ENCODE data around the gene CDIP1.

- TF ChIP-seq CTCF (IDR thresholded peaks at IDR 0.05) = no peak
- TF ChIP-seq POLR2A (IDR thresholded peaks at IDR 0.05) = no peak
Measured at GRCh38 chr16:4522051-4522581, 16.5 kb downstream of the CDIP1 start.
